ENCODE data around the gene USHBP1.

Gene USHBP1

GRCh38 chr19:17264641-17264979, at the start of gene USHBP1:
USHBP1 (minus strand) TSS chr19:17264745; CDS start chr19:17264299, 446 bp downstream.
- FAIRE-seq (no peak), DNase-seq (ENCODE audit: low spot score) (no peak)

GRCh38 chr19:17314007-17314593, 49.6 kb upstream of the USHBP1 start:
- FAIRE-seq: no peak
- no peak for DNase-seq (ENCODE audit: low spot score)

- DNase-seq (ENCODE audit: low spot score) (no peak), FAIRE-seq (no peak)
Measured at GRCh38 chr19:17312189-17313113, 47.9 kb upstream of the USHBP1 start.

GRCh38 chr19:17311455-17312188, 47.1 kb upstream of the USHBP1 start:
- DNase-seq (ENCODE audit: low spot score) (peak; percentile 85), FAIRE-seq (peak; percentile 77)

- DNase-seq (ENCODE audit: low spot score): no peak
- FAIRE-seq: no peak
Measured at GRCh38 chr19:17309965-17310461, 45.5 kb upstream of the USHBP1 start.

GRCh38 chr19:17309198-17309964, 44.8 kb upstream of the USHBP1 start, which contains the start of gene DDA1:
DDA1 (plus strand) TSS chr19:17309563; CDS start chr19:17309655, 92 bp downstream.
- DNase-seq (ENCODE audit: low spot score) (peak; percentile 99), FAIRE-seq (peak; percentile 95)

- no peak for DNase-seq (ENCODE audit: low spot score)
- FAIRE-seq: no peak
Measured at GRCh38 chr19:17307876-17308377, 43.4 kb upstream of the USHBP1 start.

- no peak for FAIRE-seq
Measured at GRCh38 chr19:17306285-17306714, 41.8 kb upstream of the USHBP1 start.

GRCh38 chr19:17305517-17306284, 41.2 kb upstream of the USHBP1 start, which contains the start of gene MRPL34:
MRPL34 (plus strand) TSS chr19:17305872; CDS start chr19:17305893, 21 bp downstream.
- peak; percentile 100 for DNase-seq (ENCODE audit: low spot score)
- FAIRE-seq: peak; percentile 93

More at GRCh38 chr19:17306285-17306714, 41.8 kb upstream of the USHBP1 start:
- DNase-seq (ENCODE audit: low spot score): no peak

- FAIRE-seq (no peak), DNase-seq (ENCODE audit: low spot score) (no peak)
Measured at GRCh38 chr19:17305216-17305516, 40.6 kb upstream of the USHBP1 start.

- FAIRE-seq (no peak), DNase-seq (ENCODE audit: low spot score) (no peak)
Measured at GRCh38 chr19:17304386-17305215, 40.1 kb upstream of the USHBP1 start.

GRCh38 chr19:17303940-17304267, 39.4 kb upstream of the USHBP1 start:
- DNase-seq (ENCODE audit: low spot score) (no peak), FAIRE-seq (no peak)

- peak; percentile 86 for DNase-seq (ENCODE audit: low spot score)
- FAIRE-seq: peak; percentile 11
Measured at GRCh38 chr19:17303167-17303939, 38.8 kb upstream of the USHBP1 start, which contains the start of gene ABHD8. ABHD8 (minus strand) TSS chr19:17303425; CDS start chr19:17301616, 1,809 bp downstream.

- DNase-seq (ENCODE audit: low spot score) (no peak), FAIRE-seq (no peak)
Measured at GRCh38 chr19:17302391-17303166, 38.0 kb upstream of the USHBP1 start.

GRCh38 chr19:17300992-17301619, 36.6 kb upstream of the USHBP1 start:
- no peak for FAIRE-seq
- DNase-seq (ENCODE audit: low spot score): no peak

GRCh38 chr19:17296976-17297375, 32.4 kb upstream of the USHBP1 start:
- DNase-seq (ENCODE audit: low spot score) (no peak), FAIRE-seq (no peak)

GRCh38 chr19:17296273-17296672, 31.7 kb upstream of the USHBP1 start:
- peak; percentile 41 for FAIRE-seq
- peak; percentile 71 for DNase-seq (ENCODE audit: low spot score)
